GM18868 (cell line): ENCODE data around the gene B4GAT1.
"Not testable (repeated sequence)": the region's sequence is repeated elsewhere in the genome, so short reads cannot be mapped to it uniquely, and the experiment has no call there.

Source experiments
- ATAC-seq: cut with Tn5 transposase; IDR thresholded peaks from one replicate; pipeline ENCODE4 v1.9.1; 2021; ENCODE audit warnings: mild to moderate bottlenecking, moderate library complexity; ENCODE audit not compliant: unreplicated experiment

Gene B4GAT1

DNA sequence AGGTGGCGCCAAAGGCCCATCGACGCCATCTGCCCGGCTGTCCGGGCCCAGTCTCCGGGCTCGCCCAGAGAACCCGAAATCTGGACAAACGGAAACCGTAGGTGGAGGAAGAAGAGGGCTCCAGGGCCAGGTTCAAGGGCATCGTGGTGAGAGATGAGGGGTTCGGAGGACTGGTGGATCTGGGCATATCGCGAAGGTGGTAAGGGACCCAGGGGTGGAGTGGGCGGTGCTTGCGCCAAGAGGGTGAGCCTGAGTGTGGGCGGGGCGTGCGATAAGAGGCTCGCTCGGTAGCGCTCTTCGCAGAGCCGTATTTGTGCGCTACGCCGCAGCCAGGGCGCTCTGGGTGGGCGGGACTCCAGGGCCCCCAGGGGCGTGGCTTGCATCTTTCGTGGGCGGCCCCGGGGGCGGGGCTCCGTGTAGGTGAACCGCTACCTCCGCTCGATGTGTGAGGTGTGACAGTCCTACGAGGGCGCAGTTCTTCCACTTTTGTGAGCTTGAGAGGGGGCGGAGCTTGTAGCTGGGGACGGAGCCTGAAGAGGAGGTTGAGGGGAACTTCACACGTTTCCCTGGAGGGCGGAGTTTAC is 35.4 kb downstream of the B4GAT1 start:
- ATAC-seq: peak; percentile 73

DNA sequence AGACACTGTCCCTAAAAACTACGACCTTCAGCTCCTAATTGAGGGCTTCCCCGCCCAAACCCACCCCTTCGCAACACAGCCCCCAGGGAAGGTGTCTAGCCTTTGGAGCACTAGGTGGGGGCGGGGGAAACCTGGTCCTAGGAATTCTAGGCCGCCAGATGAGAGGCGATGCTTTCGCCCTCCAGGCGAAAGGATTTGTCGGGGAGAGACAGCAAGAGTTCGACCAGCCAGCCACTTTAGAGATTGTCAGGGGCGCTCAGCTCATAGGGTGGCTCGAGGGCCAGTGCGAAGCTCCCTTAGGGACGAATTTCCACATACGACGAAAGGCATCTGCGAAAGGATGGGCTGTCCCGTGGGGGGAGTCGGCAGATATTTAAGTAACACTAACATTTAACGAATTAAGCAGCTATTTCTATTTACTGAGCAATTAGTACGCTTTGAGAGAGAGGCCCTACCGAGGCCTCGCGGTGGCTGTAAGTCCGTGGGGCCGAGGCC is 35.9 kb downstream of the B4GAT1 start:
- ATAC-seq: no peak

DNA sequence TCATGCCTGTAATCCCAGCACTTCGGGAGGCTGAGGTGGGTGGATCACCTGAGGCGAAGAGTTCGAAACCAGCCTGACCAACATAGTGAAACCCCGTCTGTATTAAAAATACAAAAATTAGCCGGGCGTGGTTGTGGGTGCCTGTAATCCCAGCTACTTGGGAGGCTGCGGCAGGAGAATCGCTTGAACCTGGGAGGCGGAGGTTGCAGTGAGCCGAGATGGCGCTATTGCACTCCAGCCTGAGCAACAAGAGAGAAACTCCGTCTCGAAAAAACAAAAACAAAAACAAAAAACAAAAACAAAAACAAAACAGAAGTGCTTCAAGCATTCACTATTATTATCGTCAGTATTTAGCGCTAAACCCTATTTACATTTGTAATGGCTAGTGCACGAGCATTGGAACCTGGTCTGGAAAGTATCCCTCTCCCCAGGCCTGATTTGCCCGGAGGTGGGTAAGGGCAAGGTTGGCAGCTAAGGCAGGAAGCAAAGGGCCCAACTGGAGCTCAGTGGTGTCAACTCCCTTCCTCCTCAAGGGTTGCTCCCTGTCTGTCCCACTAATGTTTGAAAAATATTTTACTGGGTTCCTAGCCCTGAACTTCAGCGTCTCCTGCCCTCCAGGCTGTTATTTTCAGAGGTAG is 36.5 kb downstream of the B4GAT1 start:
- not testable (repeated sequence) for ATAC-seq

GRCh38 chr11:66310324-66310723 is 37.1 kb downstream of the B4GAT1 start:
- no peak for ATAC-seq

DNA sequence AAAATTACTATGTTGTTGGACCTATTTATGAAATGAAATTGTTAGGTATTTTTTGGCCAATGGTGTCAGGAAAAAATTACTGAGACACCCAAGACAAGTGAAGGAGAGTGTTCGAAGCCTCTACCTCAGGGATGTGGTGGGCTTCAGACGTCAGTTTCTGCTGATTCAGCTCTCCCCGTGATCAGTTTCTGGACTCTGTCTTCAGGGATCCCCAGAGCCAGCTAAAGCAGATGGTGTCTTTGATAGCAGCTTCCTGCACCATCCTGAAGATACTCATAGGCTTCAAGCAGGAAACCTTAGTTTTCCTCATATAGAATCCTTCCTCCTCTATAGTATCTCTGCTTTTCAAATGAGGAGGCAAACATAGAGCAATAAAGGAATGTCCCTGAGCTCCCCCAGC is 38.0 kb downstream of the B4GAT1 start:
- no peak for ATAC-seq

GRCh38 chr11:66302656-66303055 is 44.8 kb downstream of the B4GAT1 start:
- ATAC-seq: no peak

DNA sequence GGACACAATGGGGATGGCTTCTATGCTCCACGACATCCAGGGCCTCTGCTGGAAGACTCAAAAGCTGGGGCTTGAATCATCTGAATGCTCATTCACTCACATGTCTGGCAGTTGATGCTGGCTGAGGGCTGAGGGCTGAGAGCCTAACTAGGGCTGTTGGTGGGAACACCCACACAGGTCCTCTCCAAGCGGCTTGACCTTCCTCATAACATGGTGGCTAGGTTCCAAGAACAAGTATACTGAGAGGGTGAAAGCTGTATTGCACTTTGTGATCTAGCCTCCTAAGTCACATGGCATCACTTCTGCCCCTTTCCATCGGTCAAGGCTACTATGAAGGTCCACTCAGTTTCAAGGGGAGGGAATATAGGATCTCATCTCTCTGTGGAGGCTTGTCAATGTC is 48.2 kb downstream of the B4GAT1 start:
- no peak for ATAC-seq

GRCh38 chr11:66297610-66298009 is 49.8 kb downstream of the B4GAT1 start:
- ATAC-seq: no peak
